Femur (tissue), 1 donor: ENCODE results near the gene CT83.

ENCODE experiments used
- DNase-seq: peaks from one replicate; pipeline ENCODE4 v3.0.0-alpha.2; 2017

Gene CT83, protein sequence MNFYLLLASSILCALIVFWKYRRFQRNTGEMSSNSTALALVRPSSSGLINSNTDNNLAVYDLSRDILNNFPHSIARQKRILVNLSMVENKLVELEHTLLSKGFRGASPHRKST

GRCh38 chrX:116462822-116463221 lies at the start of gene CT83:
TSS of gene CT83 (minus strand) at chrX:116462976. CDS start at chrX:116462856, 120 bp downstream.
- DNase-seq = no peak

- DNase-seq = no peak
Observed at GRCh38 chrX:116499780-116500179, 37.0 kb upstream of the CT83 start.

DNA sequence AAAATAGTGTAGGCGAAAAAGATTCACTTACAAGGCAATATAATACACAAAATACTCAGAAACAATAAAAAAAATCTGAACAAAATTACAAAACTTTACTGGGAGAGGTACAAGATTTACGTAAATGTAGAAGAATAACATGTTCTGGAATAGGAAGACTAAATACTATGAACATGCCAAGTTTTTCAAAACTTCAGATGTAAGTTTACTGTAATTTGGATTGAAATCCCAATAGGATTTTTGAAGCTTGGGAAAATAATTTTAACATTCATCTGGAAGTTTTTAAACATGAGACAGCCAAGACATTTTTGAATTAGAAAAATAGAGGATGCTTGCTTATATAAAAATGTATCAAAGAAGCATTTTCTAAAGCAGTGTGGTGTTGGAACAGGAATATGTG lies 30.5 kb upstream of the CT83 start:
- no peak for DNase-seq

DNA sequence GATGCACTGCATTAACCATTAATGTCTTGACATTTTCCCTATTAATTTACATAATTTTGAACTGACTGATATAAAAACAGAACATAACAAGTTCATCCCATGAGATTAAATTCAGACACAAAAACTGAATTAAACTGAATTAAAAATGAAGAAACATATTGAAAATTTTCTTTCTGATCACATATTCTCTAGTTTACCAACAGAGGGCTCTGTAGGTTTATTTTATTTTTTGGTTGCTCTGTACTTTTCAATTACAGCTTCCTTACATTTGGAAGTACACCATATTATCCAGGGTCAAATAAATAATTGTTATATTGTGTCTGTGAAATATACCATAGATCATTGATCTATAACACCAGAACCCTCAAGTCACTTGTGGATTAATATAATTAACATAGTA lies 27.3 kb upstream of the CT83 start:
- DNase-seq = no peak

- no peak for DNase-seq
Observed at GRCh38 chrX:116480059-116480458, 17.3 kb upstream of the CT83 start.

DNA sequence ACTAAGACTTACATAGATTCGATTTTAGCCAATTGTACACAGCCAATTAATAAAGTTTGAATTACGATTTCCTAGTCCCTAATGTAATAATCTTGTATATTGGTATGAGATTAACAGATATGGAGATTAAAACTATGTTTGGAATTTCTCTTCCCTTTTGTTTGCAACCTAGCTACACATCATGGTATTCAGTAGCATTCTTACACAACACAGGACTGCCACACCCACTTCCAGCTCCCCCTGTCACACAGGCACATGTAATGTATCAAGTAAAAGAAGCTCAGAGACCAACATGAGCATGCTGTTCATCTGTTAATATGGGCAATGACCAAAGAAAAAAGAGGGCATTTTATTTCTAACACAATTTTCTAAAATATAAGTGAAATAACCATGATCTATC lies 13.6 kb downstream of the CT83 start:
- DNase-seq = no peak

DNA sequence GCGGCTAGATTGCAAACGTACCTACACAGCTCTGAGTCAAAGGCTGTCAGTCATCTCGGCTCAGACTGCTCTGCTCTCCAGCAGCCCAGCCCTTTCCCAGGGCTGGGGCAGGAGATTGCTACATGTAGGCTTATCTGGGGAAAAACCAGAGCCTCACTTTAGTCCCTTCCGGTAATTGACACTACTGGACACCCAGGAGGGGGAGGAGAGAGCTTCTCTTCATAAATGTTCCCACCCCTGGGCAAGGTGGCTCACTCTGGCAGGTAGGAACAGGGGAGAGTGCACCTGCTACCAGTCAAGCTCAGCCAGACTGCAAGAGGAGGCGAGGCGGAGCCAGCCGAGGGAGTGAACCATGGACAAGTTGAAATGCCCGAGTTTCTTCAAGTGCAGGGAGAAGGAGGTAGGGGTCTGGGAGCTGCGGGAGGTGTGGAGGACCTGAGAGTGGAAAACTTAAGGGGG lies 26.4 kb downstream of the CT83 start, which contains the start of gene SLC6A14:
SLC6A14 (plus strand) TSS at position 249 of the 459 bp plus-strand sequence; CDS start at position 353, 104 bp downstream.
- DNase-seq = no peak

DNA sequence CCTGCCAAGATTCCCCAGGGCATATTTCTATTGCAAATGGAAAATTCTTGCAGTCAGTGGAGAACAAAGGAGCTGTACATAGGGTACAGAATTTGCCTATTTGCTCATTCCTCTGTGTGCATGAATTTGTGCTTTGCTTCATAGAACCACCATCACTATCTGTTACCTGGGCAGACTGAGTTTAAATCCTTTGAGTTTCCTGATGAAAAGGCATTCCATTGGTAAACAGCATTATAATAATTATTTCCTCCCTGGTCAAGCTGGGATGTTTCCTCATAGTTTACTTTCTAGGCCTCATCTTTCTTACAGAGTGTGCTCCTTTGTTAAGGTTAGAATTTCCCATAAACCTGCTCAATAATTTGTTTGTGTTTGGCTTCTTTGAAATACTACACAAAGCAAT lies 27.2 kb downstream of the CT83 start:
- no peak for DNase-seq

- no peak for DNase-seq
Observed at GRCh38 chrX:116427978-116428377, 34.8 kb downstream of the CT83 start.

GRCh38 chrX:116417968-116418367 lies 44.8 kb downstream of the CT83 start:
- no peak for DNase-seq

DNA sequence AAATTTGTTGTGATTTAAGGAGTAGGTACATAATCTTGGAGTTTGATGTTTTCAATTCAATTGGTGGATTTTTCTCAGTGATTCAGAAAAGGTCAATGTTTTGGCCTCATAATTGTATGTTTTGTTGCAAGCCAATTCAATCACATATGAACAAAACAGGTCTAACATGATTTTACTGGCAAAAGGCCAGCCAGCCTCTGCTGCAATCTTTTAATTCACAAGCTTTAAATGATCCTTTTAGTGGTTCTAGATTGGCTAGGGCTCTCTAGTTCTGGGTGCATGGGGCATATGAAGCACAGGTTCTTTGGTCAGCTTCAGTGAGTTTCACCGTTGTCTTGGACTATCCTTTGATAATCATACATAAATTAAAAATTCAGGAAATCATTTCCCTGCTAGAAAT lies 45.6 kb downstream of the CT83 start:
- DNase-seq = no peak

DNA sequence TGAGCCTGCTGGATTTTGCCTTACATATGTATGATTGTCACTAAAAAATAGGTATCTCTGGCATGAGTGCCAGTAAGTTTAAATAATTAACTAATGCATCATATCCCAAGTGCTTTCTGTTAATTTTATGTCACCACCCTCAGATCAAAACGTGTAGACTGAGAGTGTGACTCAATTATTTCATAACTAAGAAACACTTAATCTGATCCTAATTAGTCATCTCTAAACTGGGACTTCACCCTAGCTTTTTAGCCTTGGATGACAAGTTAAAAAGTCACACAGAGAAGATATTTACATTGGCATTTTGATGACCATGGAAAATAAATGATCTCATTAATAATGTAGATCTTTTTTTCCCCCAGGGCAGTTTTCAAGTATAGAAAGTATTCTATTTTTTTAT lies 49.5 kb downstream of the CT83 start:
- no peak for DNase-seq
